Suprapubic skin (tissue), 4 donors: ENCODE results near the gene NMRK2.

Source experiments
- POLR2A ChIP-seq, 2 donors: fragments of 450-650 bp; IDR thresholded peaks; one replicate each; pipeline ENCODE4 v1.6.1; 2017; ENCODE audit warnings: antibody characterized with exemption in 2 of 2, mild to moderate bottlenecking in 2 of 2, moderate library complexity in 2 of 2
- POLR2AphosphoS5 ChIP-seq, 3 donors: sonication (generic); formaldehyde crosslinking; IDR thresholded peaks; one replicate each; pipeline ENCODE4 v1.6.1; 2017; ENCODE audit warnings: antibody characterized with exemption in 3 of 3
- TF ChIP-seq, protein P1 (sequence below), 2 donors: fragments of 200-600 bp in 1 of 2; fragments of 450-650 bp in 1 of 2; sonication (generic) in 1 of 2; IDR thresholded peaks; one replicate each; pipeline ENCODE4 v1.5.1; 2016 to 2019; ENCODE audit warnings: antibody characterized with exemption in 2 of 2, mild to moderate bottlenecking in 1 of 2, moderate library complexity in 1 of 2

DNA sequence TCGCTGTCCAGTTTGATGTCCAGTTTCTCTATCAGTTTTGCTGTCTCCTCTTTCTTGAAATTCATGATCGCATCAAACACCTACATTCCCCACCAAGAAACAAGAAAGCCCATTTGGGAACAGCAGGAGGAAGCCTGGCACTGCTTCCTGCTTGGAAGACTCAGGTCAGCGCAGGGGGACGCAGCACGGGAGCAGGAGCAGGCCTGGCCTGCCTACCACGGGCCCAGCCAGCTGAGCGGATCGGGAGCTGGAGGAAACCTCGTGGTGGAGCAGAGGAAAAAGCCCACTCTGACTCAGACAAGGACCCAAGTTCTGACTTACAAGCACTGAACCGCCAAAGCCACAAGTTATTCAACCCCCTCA lies 48.5 kb downstream of the NMRK2 start:
- TF ChIP-seq, protein P1, sequence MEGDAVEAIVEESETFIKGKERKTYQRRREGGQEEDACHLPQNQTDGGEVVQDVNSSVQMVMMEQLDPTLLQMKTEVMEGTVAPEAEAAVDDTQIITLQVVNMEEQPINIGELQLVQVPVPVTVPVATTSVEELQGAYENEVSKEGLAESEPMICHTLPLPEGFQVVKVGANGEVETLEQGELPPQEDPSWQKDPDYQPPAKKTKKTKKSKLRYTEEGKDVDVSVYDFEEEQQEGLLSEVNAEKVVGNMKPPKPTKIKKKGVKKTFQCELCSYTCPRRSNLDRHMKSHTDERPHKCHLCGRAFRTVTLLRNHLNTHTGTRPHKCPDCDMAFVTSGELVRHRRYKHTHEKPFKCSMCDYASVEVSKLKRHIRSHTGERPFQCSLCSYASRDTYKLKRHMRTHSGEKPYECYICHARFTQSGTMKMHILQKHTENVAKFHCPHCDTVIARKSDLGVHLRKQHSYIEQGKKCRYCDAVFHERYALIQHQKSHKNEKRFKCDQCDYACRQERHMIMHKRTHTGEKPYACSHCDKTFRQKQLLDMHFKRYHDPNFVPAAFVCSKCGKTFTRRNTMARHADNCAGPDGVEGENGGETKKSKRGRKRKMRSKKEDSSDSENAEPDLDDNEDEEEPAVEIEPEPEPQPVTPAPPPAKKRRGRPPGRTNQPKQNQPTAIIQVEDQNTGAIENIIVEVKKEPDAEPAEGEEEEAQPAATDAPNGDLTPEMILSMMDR (IDR thresholded peaks at IDR 0.05): no peak
- TF ChIP-seq POLR2AphosphoS5 (IDR thresholded peaks at IDR 0.05) (no peak), POLR2A (IDR thresholded peaks at IDR 0.05) (no peak)
